T-helper 17 cell (primary cell): Measurements from ENCODE around the gene CCN5. TPM values are rescaled to one million over a fixed set of nuclear protein-coding genes. Genes with fewer than 3 reads are reported as not detected.

Experiments used
- ATAC-seq: fragments of 150-1000 bp; cut with Tn5 transposase; 2 replicates; pipeline ENCODE4 v1.10.0; 2021; ENCODE audit warnings: mild to moderate bottlenecking, moderate library complexity
- DNase-seq, 3 donors: peaks; one replicate each; pipeline versions ENCODE4 v3.0.0 to v3.0.0-alpha.2; 2020 to 2021
- H3K9me3 ChIP-seq: one replicate; pipeline ENCODE4 v1.7.0; 2013; ENCODE audit warnings: low read length, mild to moderate bottlenecking; ENCODE audit not compliant: control insufficient read depth, poor library complexity, severe bottlenecking
- H3K27ac Mint-ChIP-seq: one replicate; pipeline ENCODE4 v1.8.0; 2022; ENCODE audit warnings: mild to moderate bottlenecking, moderate library complexity, mixed read lengths
- H3K27me3 Mint-ChIP-seq: one replicate; pipeline ENCODE4 v1.8.0; 2022; ENCODE audit warnings: mixed read lengths
- H3K36me3 Mint-ChIP-seq: one replicate; pipeline ENCODE4 v1.8.0; 2022; ENCODE audit warnings: low read depth, mixed read lengths
- H3K4me1 Mint-ChIP-seq: one replicate; pipeline ENCODE4 v1.8.0; 2022; ENCODE audit warnings: mild to moderate bottlenecking, mixed read lengths
- H3K4me3 Mint-ChIP-seq: one replicate; pipeline ENCODE4 v1.8.0; 2022; ENCODE audit warnings: mild to moderate bottlenecking, moderate library complexity, mixed read lengths
- total RNA-seq, 4 donors: library from RNA in 2 of 4; stranded (reverse) in 2 of 4; gene quantifications; one replicate each; pipeline ENCODE4 v1.2.3 and lab custom pipeline; 2022 to 2026

Gene CCN5
- total RNA-seq, 2 donors from 2014 or later, result not detected

DNA sequence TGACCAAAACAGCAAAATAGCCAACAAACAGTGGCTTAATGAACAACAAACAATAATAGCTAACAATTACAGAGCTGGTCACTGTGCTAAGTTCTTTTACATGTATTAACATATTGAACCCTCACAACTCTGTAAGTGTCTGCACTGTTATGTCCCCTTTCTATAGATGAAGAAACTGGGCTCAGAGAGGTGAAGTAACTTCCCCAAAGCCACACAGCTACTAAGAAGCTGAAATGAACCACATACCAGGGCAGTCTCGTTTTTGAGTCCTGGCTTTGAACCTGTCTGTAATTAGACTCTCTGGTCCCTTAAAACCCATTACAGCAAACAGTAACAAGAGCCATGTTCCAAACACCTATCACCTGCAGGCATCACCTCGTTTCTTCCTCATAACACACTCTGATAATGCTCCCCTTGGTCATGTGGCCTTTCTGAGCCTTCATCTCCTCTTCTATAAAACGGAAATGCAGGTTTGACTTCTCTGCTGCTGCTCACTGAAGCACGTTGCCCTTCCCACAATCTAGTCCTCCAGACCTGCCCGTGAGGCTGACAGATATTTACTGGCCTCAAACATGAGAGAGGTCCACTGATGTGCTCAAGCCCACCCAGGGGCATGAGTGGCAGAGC lies 53.8 kb downstream of the CCN5 start:
- H3K27ac Mint-ChIP-seq, result no peak overlapping the region
- peaks cover 38% of the 10 kb centered on the region for H3K27me3 Mint-ChIP-seq
- H3K36me3 Mint-ChIP-seq, result peaks cover 2% of the 10 kb centered on the region
- H3K4me1 Mint-ChIP-seq, result peaks cover 7% of the 10 kb centered on the region
- ATAC-seq, result no peak
- no peak for DNase-seq
- H3K9me3 ChIP-seq, result no peaks in the 10 kb centered on the region
- H3K4me3 Mint-ChIP-seq, result no peak overlapping the region

DNA sequence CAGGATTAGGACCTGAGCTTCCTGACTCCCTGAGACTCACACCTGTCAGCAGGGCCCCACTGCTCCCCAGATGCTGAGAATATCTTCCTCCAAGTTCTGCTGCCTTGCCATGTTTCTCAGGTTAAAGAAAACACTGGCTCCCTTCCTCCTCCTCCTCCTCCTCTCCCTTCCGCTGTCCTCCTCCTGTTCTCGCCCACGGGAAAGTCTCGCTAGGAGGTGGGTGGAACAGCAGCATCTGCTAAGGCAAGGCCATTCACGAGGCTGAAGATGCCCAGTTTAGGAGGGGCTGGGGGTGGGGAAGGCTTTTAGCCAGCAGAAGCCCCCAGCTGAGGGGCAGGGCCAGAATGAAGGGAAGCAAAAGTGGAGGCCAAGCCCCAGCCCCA lies 54.3 kb downstream of the CCN5 start:
- H3K36me3 Mint-ChIP-seq, result peaks cover 2% of the 10 kb centered on the region
- DNase-seq, result no peak
- no peak overlapping the region for H3K27ac Mint-ChIP-seq
- peaks cover 7% of the 10 kb centered on the region for H3K4me1 Mint-ChIP-seq
- no peaks in the 10 kb centered on the region for H3K9me3 ChIP-seq
- peaks cover 38% of the 10 kb centered on the region for H3K27me3 Mint-ChIP-seq
- ATAC-seq, result no peak
- no peak overlapping the region for H3K4me3 Mint-ChIP-seq

DNA sequence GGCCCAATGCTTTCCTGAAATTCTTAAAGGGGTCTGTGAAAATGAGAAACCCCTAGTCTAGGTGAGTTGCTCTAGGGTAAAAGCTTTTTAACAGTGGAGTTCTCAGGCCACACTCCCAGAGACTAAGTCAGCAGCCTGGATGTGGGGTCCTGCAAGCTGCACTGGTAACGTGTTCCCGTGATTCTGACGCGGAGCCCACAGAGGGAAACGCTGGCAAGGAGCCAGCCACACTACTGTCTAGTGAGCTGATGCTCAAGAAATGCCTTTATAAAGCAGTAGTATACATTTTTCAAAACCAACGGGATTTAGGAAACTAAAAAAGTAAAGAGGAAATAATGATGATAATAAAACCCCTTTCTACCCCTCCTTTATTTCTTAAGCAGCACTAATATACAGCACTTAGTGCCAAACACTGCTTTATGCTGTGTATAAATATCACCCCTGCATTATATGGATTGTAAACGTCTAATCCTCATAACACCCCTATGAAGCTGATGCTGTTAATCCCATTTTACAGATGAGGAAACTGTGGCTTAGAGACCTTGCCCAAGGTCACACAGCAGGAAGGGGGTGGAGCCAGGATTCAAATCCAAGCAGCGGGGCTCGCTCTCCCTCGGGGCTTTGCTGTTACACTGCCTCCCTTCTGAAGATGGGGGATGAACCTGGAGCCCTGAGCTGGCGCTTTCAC lies 55.5 kb downstream of the CCN5 start:
- Mint-ChIP-seq H3K4me1 (peaks cover 5% of the 10 kb centered on the region), H3K27me3 (peaks cover 32% of the 10 kb centered on the region), H3K27ac (no peak overlapping the region), H3K36me3 (peaks cover 2% of the 10 kb centered on the region), H3K4me3 (no peak overlapping the region)
- ATAC-seq (no peak), DNase-seq (no peak)
- H3K9me3 ChIP-seq, result no peaks in the 10 kb centered on the region

DNA sequence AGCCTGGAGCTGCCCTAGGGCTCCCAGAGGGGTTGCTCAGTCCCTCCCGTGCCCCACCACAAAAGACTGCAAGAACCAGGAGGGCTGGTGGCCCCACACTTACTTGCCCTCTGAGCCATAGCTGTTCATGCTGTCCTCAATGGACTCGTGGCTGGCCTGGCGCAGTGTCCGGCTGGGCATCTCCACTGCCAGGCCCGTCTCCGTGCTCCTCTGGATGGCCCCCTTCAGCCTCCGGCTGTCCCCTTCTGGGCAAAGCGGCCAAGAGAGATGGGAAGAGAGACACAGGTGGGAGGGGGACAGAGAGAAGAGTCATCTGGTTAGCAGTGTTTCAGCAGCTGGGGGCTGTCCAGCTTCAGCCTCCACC lies 56.0 kb downstream of the CCN5 start:
- Mint-ChIP-seq H3K27me3 (peaks cover 28% of the 10 kb centered on the region), H3K4me3 (no peak overlapping the region), H3K36me3 (peaks cover 2% of the 10 kb centered on the region), H3K4me1 (peaks cover 5% of the 10 kb centered on the region), H3K27ac (no peak overlapping the region)
- H3K9me3 ChIP-seq, result no peaks in the 10 kb centered on the region
- DNase-seq (no peak), ATAC-seq (no peak)

DNA sequence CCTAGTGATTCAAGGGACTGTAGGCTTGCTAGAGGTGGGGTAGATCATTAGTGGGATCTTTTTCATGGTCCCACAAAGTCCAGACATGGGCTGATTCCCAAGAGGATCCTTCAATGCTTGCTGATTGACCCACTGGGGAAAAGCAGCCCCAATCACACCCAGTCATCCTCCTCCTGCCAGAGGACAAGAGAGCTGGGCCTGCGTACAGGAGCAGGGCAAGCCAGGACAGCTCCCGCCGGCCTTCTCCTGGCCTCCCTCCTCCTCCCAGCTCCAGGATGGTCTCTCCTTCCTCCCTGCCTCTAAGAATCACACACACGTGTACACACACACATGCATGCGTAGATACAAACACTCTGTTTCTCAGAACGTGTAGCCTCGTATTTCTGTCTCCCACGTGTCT lies 57.5 kb downstream of the CCN5 start:
- no peak overlapping the region for H3K4me3 Mint-ChIP-seq
- peaks cover 5% of the 10 kb centered on the region for H3K4me1 Mint-ChIP-seq
- no peak overlapping the region for H3K27ac Mint-ChIP-seq
- no peak for ATAC-seq
- H3K36me3 Mint-ChIP-seq, result peaks cover 4% of the 10 kb centered on the region
- H3K27me3 Mint-ChIP-seq, result peaks cover 34% of the 10 kb centered on the region
- H3K9me3 ChIP-seq, result no peaks in the 10 kb centered on the region
- DNase-seq, result no peak

DNA sequence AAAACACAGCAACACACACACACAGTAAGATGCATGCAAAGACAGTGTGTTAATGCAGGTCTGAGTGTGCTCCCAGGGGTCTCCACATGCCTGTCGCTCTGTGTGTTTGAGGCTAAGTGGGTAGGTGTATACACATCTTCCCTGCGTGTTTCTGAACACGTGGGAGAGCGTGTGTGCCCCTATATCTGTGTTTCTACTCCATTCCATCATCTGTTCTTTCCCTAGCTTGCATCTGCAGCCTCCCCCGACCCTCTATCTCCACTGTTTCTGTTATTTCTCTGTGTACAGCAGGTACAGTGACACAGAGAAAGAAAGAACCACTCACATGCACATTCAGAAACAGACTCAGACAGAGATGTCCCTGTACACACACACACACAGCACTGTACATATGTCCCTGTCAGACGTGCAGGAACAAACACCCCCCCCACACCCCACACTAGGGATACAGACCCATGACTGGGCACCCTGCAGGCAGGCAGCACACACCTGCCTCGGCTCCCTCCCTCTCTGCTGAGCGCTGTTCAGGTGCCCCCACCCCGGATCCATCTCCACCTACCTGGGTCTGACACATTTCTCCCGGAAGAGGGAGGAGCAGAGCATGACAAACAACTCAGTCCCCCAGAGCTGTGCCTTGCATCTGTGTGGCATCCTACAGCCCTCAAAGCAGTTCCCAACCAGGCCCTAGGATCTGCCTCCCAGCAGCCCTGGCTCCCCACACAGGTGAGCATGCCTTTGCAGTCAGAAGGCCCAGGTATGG lies 58.1 kb downstream of the CCN5 start:
- ATAC-seq (no peak), DNase-seq (no peak)
- Mint-ChIP-seq H3K27ac (no peak overlapping the region), H3K27me3 (peaks cover 32% of the 10 kb centered on the region), H3K36me3 (peaks cover 4% of the 10 kb centered on the region), H3K4me3 (no peak overlapping the region), H3K4me1 (peaks cover 5% of the 10 kb centered on the region)
- H3K9me3 ChIP-seq, result no peaks in the 10 kb centered on the region

DNA sequence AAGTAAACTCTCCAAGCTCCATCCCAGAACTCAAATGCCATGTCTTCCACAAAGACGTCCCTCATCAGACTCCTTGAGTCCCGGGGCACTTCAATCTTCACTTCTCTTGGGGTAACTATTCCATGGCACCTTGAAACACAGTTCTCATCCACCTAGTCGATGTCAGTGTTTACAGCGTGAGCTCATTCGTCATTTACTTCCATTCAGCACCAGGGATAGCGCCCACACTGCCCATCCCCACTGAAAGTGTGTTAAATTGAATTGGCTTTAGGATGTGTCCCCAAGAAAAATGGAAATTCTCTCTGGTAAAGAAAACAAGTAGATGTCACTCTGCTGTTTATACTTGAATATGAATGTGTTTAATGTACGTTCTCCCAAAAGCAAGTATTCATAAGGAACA lies 61.8 kb downstream of the CCN5 start:
- H3K9me3 ChIP-seq, result no peaks in the 10 kb centered on the region
- DNase-seq (no peak), ATAC-seq (no peak)
- Mint-ChIP-seq H3K36me3 (peaks cover 2% of the 10 kb centered on the region), H3K27me3 (peaks cover 10% of the 10 kb centered on the region), H3K4me1 (no peaks in the 10 kb centered on the region), H3K27ac (no peak overlapping the region), H3K4me3 (no peak overlapping the region)

Other genes with a start within 250 kb of the CCN5 start
- gene TTPAL, start 239.5 kb upstream of the CCN5 start, total RNA-seq, result 10 to 100 TPM; 11.1 to 11.7 TPM
- gene SERINC3, start 193.3 kb upstream of the CCN5 start, total RNA-seq, result 10 to 100 TPM; 62.8 to 76.2 TPM
- 1 to 10 TPM; 2.2 to 4.5 TPM for gene PKIG, start 132.8 kb upstream of the CCN5 start, total RNA-seq
- 10 to 100 TPM; 36.0 to 36.1 TPM for gene ADA, start 63.7 kb upstream of the CCN5 start, total RNA-seq
- gene KCNK15, start 30.5 kb downstream of the CCN5 start, total RNA-seq, result not detected
- gene RIMS4, start 95.2 kb downstream of the CCN5 start, total RNA-seq, result not detected
- 100 to 1,000 TPM; 171 to 176 TPM for gene YWHAB, start 170.3 kb downstream of the CCN5 start, total RNA-seq
- gene PABPC1L, start 194.7 kb downstream of the CCN5 start, total RNA-seq, result 10 to 100 TPM; 37.5 to 60.3 TPM
- 1 to 10 TPM; 9.1 to 9.2 TPM for gene TOMM34, start 245.0 kb downstream of the CCN5 start, total RNA-seq